T-helper 9 cell (primary cell): ENCODE data around the gene ITGB5.

ENCODE experiments used
- DNase-seq: peaks from one replicate; pipeline ENCODE4 v3.0.0-alpha.2; 2020
- total RNA-seq, 2 donors: gene quantifications; one replicate each; lab custom pipeline; 2026; lab: John Stamatoyannopoulos, UW

Gene ITGB5, protein sequence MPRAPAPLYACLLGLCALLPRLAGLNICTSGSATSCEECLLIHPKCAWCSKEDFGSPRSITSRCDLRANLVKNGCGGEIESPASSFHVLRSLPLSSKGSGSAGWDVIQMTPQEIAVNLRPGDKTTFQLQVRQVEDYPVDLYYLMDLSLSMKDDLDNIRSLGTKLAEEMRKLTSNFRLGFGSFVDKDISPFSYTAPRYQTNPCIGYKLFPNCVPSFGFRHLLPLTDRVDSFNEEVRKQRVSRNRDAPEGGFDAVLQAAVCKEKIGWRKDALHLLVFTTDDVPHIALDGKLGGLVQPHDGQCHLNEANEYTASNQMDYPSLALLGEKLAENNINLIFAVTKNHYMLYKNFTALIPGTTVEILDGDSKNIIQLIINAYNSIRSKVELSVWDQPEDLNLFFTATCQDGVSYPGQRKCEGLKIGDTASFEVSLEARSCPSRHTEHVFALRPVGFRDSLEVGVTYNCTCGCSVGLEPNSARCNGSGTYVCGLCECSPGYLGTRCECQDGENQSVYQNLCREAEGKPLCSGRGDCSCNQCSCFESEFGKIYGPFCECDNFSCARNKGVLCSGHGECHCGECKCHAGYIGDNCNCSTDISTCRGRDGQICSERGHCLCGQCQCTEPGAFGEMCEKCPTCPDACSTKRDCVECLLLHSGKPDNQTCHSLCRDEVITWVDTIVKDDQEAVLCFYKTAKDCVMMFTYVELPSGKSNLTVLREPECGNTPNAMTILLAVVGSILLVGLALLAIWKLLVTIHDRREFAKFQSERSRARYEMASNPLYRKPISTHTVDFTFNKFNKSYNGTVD
- total RNA-seq, result 0.97 to 4.5 reads per million in 2 donors

DNA sequence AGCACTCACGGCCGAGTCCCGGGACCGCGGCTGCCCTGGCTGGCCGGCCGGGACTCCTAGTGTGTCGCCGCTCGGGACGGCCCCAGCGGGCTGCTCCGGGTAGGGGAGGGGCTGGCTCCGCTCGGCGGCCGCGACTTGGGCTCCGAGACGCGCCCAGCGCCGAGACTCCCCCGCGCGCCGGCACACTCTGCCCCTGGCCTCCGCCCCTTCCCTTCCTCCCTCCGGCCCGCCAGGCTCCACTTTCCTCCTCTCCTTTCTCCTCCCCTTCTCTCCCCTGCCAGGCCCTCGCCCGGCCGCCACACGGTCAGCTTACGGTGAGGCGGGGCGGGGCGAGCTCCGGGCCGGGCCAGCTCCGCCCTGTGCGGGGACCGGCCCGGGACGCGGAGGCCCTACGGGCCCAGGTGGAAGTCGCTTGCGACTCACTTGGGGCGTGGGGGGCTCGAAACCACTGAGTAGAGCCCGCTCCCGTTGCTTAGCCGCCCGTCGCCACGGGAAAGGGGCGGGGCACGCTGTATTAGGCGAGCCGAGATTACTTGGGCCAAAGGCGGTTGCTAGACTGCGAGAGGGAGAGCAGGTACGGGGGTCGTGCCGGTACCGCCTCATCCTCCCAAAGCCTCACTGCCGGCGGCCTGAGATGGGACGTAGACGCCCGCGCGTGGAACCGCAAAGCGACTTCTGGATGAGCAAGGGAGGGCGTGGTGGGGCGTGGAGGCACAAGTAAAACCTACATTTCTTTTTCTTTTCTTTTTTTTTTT lies at the start of gene ITGB5:
Gene ITGB5 (minus strand): TSS at position 189 of the 755 bp plus-strand sequence. CDS start 365 bp downstream, outside the sequence.
- DNase-seq, result no peak

DNA sequence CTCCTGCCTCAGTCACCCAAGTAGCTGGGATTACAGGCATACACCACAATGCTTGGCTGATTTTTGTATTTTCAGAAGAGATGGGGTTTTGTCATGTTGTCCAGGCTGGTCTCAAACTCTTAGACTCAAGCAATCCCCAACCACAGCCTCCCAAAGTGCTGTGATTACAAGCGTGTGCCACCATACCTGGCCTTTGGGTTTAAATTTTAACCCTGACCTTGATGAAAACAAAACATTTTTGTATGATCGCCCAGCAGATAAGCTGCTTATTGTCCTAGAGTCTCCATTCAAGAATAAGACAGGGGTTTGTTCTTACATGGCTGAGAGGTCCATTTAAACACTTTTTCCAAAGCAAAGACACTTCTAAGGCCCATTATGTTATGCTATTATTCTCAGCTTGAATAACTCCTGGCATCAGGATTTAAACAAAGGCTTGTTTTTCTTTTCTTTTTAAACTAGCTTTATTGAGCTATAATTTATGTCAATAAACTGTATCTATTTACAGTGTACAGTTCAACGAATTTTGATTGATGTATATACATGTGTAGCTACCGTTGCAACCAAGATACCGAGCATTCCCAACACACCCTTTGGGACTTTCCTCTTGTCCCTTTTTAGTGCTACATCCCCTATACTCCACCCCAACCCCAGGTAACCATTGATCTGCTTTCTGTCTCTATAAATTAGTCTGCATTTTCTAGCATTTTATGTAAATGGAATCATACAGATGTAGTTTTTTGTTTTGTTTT lies 48.8 kb upstream of the ITGB5 start:
- DNase-seq, result no peak

DNA sequence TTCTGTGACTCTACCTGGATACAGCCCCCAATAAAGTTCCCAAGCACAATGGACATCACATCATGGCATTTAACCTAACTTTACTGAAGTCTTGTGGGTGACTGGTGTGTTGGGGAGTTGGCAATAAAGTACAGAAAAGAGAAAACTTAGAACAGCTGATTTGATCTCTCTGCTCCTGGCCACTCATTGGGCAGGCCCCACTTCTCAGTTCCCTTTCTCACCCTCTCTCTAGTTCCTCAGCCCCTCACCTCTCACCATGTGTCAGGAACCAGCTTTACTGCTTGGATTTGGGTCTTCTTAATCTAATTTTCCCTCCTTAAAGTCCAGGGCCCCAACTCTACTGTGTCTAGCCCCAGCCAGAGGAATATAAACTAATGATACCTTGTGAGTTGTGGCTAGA lies 48.1 kb upstream of the ITGB5 start:
- no peak for DNase-seq

DNA sequence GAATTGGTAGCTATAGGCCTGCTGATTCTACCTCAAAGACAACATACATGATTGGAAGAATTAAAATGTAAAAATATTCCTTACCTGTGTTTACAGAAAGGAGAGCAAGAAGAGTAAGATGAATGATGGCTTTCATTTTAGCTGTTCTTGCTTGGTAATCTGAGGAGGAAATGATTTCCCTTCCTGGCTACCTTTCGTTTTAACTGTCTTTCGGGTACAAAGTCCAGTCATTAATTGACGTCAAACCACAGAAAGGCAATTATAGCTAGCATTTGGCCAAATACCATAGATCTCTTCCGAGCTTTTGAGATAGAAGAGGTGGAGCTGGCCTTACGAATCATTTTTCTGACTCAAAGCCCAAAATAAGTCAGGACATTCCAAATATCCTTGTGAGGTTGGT lies 47.4 kb upstream of the ITGB5 start, which contains the start of gene MUC13:
Gene MUC13 (minus strand): TSS at position 175 of the 400 bp plus-strand sequence. CDS start 39 bp downstream, at position 136.
- no peak for DNase-seq

DNA sequence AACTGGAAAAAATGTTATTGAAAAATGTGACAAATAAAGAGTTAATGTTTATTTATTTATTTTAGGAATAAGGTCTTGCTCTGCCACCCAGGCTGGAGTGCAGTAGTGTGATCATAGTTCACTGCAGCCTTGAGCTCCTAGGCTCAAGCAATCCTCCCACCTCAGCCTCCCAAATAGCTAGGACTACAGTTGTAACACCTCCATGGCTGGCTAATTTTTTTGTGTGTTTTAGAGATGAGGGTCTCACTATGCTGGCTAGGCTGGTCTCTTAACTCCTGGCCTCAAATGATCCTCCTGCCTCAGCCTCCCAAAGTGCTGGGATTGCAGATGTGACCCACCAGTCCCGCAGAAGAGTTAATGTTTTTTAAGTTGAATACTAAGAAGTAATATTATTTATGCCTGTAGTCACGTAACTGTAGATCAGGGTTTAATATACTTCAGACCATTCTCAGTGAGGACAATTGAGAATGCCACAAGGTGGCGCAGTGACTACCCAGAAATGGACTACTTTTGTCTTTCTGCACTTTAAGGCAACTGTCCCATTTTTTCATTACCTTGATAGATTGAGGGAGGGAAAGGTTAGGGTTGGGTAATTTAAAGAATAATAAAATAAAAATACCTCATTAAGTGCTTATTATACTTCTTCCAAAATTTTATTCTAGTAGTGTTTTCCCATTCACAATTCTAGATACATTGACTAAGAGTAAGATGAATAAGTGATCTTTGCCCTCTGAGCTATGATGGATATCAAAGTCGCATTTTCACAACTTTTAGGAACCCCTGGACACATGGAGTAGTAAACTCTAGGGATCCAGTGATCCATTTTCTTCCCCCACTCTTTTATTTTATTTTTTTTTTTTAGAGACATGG lies 41.4 kb upstream of the ITGB5 start:
- peak; percentile 40 for DNase-seq

DNA sequence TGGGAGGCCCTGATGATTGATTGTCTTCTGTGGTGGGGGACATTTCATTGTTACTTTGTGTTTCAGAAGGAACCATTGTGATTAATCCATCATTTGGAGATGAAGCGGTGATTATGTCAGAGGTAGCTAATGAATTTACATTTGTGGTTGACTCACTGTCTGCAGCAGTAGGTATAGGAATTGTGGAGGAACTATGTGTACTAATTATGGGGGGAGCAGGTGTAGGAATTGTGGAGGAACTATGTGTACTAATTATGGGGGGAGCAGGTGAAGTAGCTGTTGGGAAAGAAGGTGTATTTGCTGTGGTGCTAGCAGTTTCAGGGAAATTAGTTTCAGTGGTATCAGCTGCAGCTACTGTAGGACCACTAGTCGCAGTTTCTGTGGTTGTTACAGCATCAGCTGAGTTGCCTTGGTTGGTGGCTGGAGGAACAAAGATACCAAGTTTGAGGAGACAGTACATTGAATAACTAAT lies 40.4 kb upstream of the ITGB5 start:
- DNase-seq, result no peak

DNA sequence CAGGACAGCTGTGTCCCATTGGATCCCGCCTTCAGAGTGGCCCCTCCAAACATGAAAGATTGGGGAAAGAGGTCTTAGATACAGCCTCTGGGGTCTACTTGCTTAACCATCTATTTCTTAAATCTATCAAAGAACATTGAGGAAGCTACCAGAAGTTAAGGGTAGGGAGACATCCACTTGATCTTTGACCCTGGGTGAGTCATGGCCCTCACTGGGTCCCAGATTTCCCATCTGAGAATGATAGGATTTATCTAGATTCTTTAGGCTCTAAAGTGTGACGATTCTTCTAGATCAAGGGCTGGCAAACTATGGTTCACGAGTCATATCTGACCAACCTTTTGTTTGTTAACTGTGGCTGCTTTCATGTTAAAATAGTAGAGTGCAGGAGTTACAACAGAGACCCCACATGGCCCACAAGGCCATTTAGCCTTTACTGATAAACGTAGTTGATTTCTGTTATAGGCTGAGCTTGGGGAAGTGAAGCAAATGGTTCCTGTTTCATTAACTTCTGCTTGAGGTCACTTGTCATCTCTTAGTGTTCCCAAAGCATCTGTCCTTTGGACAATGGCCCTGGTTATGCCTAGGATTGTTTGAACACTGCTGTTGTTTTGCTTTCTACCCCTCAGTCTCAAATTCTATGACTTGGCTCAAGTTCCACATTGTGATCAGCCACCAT lies 39.4 kb upstream of the ITGB5 start:
- no peak for DNase-seq

DNA sequence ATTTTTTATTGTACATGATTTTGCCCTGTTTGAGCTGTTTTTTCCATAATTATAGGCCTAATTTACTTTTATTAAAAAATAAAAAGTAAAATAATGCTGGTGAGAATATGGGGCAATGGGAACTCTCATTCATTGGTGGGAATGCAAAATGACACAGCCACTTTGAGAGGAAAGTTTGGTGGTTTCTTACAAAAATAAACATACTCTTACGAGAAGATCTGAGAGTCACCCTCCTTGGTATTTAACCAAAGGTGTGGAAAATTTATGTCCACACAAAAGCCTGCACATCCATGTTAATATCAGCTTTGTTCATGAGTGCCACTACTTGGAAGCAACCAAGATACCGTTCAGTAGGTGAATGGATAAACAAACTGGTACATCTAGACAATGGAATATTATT lies 37.6 kb upstream of the ITGB5 start:
- DNase-seq, result no peak

DNA sequence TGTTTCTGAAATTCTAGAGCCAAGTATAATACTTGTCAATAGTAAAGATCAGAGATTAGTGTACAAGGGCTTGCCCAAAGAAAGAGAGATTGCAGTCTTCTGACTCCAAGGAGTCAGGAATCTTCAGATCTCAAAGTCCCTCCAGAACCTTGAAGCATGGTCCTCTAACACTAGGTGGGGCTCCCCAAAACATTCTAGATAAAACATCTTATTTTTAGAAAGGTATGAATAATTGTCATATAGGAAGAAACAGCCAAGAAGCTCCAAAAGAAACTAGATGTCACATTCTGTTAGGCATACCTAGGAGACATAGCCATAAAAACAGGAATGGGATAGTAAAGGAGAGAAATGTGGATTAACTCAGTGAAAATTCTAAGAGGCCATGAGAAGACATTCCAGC lies 36.7 kb upstream of the ITGB5 start:
- no peak for DNase-seq

DNA sequence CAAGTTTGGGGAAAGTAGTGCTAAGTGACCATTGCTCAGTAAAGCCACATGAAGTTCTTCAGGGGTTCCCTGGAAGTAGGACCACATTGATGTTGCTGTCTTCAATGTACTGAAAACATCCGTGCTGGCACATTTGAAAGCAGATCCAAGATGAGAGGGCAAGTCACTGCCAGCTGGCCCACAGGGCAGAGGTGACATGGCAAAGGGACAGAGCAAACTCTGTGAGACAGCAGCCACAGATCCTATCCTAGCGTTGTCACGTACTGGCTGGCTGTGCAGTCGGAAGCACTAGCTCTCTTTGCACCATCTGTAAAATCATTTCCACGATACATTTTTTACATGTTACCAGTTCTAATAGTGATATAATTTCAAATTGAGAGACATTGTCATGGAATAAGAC lies 33.6 kb upstream of the ITGB5 start:
- no peak for DNase-seq

DNA sequence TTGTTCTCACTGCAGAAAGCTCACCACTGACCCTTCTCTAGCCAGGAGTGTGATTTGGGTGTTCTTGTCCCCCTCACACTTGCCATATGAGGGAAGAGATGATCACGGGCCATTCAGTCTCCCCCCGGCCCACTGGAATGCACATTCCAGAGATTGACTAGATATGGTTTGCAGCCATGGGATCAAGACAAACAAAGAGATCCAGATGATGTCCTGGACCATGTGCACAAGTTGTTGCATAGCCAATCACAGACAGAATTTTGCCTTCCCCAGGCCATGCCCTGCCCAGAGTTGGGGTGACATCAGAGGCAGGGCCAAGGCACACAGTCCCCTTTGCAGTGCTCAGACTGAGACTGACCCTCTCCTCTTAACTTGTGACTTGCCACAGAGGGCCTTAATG lies 32.6 kb upstream of the ITGB5 start:
- DNase-seq, result no peak

DNA sequence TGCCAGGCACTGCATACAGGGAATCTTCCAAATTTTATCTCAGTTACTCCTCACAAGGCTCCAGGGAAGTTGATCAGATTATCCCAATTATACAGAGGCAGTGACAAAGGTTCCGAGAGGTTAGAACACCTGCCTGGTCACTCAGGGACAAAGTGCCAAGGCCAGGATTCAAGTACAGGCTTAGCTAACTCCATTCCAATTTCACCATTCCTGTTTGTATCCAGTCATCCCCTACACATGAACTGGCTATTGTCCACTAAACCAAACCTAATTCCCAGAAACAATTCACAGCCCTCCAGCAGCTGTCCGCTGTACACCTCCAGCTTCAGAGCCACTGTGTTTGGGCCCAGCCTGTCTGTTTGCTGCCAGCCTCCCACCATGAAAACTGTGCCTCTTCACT lies 31.4 kb upstream of the ITGB5 start:
- DNase-seq, result no peak

DNA sequence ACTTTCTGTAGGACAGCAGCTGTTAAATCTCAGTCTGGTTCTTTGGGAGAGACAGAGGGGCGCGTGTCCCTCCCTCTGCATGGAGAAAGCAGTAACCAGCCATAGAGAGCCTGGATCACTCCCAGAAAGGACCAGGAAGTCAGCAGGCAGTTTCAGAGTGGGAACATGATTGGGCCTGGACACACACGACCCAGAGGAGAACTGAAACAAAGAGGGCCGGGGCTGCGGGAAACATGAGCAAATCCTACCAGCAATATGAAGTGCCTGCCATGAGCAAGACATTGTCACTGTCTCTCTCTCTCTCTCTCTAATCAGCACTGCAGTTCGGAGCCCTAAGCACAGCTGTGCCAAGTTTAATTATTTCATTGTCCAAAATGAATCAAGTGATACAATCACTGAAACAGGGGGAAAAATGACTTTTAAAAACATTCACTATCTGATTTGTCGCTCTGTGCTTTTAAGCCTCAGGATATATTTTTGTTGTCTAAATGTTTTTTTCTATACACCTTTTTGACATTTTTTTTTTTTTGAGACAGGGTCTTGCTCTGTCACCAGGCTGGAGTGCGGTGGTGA lies 29.8 kb upstream of the ITGB5 start:
- no peak for DNase-seq

DNA sequence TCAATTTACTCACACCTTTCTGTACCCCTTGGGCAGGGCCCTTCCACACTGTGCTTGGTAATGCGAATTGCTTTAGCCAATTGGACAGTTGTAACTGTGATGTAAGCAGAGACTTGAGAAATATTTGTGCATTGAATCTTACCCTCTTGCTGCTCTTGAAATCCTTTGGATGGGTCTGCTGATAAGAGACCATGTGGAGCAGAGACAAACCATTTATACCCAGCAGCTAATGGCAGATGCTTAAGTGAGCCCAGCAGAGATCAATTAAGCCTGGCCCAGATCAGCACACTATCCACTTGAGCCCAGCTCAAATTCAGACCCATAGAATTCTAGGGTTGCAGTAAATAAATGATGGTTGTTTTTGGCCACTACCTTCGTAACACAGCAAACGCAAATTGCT lies 28.1 kb upstream of the ITGB5 start:
- no peak for DNase-seq

DNA sequence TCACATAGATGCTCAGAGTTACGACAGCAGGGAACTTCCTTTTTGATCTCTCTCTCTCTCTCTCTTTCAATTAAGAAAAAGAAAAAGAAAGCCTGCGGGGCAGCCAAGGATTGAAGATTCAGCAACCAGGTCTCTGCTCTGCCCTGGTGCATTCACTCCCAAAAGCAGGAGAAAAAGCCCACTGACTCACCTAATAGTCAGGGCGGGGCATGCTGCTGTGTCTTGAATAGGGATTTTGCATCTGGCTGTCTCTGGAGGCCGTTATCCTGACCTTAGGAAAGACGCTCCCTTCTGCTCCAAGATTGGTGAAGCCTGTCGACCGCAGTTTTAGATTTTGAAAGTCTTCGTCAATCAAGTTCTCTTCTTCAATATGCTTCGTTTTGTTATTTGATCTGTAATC lies 20.8 kb upstream of the ITGB5 start:
- DNase-seq, result no peak

DNA sequence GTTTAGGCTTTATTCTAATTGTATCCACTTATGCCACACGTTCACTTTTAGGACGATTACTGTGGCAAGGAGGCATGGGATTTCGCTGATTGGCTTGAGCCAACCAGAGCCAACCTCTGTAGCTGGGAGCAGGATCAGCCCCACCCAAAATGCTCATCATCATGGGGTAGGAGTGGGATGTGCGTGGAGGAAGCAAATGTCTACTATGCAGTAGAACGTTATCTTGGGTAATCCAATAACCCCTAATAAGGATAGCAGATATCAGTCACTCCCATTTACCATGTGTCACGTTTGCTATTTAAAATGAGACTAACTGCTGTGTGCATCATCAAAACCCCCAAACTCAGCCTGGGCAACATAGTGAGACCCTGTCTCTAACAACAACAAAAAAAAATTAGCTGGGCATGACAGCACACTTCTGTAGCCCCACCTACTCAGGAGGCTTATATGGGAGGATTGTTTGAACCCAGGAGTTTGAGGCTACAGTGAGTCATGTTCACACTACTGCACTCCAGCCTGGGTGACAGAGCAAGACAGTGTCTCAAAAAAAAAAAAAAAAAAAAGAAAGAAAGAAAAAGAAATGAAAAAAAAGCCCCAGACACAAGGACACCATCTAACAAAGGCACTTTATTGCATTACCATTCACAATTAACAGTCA lies 17.8 kb upstream of the ITGB5 start:
- DNase-seq, result no peak

DNA sequence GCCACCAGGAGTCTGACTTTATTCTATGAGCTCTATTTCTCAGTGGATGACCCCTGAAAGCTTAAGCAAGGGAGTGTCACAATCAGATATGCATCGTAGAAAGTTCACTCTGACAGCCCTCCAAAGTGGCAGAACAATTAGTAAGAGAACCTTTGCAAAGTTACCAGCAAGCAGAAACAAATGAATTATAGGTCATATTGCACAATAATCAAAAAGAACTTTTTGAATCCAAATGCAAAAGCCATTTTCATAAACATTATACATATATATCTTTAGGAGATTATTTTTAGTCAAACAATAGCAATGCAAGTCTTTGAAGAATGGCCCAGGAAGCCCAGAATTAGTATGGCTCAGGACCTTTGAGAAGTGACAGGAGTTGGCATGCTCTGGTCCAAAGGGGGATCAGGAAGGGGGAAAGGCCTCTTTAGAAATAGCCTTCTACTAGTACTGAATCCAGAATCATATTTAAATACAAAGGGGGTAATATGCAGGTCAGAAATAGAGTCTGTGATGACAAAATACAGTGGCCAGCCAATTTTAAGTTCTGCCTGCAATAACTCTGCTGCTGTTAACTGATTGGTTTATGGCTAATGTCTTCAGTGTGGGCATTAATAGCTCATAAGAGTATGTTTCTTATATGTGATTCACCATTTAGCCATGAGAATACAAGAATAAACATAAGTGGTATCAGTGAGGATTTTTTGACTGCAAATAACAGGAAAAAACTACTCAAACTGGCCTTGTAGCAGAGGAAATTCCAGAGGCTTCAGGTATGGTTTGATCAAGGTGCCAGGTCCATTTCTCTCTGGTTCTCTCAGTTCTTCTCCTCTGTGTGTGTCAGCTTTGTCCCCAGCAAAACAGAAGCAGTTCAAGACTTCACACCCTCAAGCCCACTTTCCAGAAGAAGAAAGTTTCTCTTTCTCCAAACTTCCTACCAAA lies 17.0 kb upstream of the ITGB5 start:
- DNase-seq, result no peak

DNA sequence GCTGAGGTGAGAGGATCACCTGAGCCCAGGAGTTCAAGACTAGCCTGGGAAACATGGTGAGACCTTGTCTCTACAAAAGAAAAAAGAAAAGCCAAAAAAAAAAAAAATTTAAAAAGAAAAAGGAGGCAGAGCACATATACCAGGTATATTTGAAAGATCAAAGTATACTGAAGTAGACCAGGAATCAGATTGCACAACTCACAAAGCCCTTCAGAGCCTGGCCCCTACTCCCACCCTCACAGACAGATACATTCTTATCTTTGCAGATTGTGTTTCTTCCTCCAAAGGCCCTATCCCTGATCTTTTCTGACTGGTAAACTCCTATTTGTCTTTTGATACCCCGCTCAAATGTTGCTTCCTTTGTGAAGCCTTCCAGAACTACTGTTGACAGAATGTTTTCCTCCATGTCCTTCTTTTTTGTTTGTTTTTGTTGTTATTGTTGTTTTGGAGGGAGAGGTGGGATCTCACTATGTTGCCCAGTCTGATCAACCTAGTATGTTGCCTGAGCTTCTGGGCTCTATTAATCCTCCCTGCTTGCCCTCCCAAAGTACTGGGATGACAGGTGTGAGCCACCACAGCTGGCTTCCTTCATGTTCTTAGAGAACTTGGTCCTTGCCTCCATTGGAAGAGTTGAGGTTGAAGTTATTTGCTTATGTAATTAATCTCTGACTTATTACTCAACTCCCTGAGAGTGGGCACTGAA lies 9.8 kb upstream of the ITGB5 start:
- DNase-seq, result no peak
